Measurements from ENCODE around the gene GRM7. TPM values are rescaled to one million over a fixed set of nuclear protein-coding genes. Genes with fewer than 3 reads are reported as not detected.

The GRM7 gene
- polyA plus RNA-seq, 3 donors, result not detected

DNA sequence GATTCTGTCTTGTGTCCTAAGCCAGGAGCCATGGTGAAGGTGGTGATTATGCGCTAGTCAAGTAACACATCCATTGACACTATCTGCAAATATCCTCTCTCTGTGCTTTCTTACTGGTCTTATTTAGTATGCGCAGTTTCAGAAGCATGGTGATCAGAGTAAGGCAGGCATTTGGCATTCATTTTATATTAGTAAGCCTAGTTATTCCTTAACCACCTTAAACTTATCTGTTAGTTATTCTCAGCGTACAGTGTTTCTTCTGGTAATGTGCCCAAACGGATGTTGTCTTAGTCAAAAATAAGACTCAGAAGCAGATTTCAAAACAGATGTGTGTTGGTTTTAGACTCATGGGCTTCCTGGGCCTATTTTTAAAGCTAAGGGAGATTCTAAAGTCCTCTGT lies 329.2 kb downstream of the GRM7 start:
- Histone ChIP-seq H3K9ac (ENCODE audit: insufficient read depth, low read length, poor library complexity, severe bottlenecking) (no peak overlapping the region), H2AFZ (ENCODE audit: insufficient read depth, low read depth, low read length, poor library complexity, severe bottlenecking) (no peak overlapping the region), H3K9me3 (replicated peaks in 1 of 2; ENCODE audit: control insufficient read depth in 1 of 2, insufficient read depth in 1 of 2, low read length in 2 of 2) (no peaks in the 10 kb centered on the region), H3K27ac (ENCODE audit: low read depth in 1 of 2, low read length in 2 of 2) (no peak overlapping the region), H3K4me3 (replicated peaks in 1 of 3; ENCODE audit: low read depth in 2 of 3, low read length in 3 of 3) (no peak overlapping the region), H3K4me1 (ENCODE audit: control insufficient read depth in 1 of 2, insufficient read depth in 2 of 2, low read length in 2 of 2) (no peaks in the 10 kb centered on the region), H3K79me2 (ENCODE audit: insufficient read depth, low read length) (no peaks in the 10 kb centered on the region), H4K20me1 (ENCODE audit: insufficient read depth, low read length) (no peaks in the 10 kb centered on the region), H3K27me3 (ENCODE audit: control insufficient read depth in 2 of 2, insufficient read depth in 2 of 2, low read length in 2 of 2) (no peaks in the 10 kb centered on the region), H3K4me2 (replicated peaks; ENCODE audit: extremely low read depth, low read length, poor library complexity, severe bottlenecking) (no peak overlapping the region), H3K36me3 (replicated peaks in 1 of 2; ENCODE audit: control insufficient read depth in 1 of 2, insufficient read depth in 2 of 2, low read length in 2 of 2) (no peaks in the 10 kb centered on the region)
- no peak for DNase-seq
- WGBS (ENCODE audit: insufficient coverage), result no CpG with 5 or more reads among the region's 4 CpGs
- Mint-ChIP-seq H3K27ac (no peak overlapping the region), H3K36me3 (no peaks in the 10 kb centered on the region), H3K27me3 (ENCODE audit: low read depth in 3 of 3) (no peaks in the 10 kb centered on the region), H3K4me1 (no peaks in the 10 kb centered on the region), H3K4me3 (no peak overlapping the region), H3K9me3 (peaks cover 0 to 4% (median 2%) of the 10 kb centered on the region in 7 donors)
- intact Hi-C loops (cut with micrococcal nuclease), result no loop called here
- TF ChIP-seq, protein P1, sequence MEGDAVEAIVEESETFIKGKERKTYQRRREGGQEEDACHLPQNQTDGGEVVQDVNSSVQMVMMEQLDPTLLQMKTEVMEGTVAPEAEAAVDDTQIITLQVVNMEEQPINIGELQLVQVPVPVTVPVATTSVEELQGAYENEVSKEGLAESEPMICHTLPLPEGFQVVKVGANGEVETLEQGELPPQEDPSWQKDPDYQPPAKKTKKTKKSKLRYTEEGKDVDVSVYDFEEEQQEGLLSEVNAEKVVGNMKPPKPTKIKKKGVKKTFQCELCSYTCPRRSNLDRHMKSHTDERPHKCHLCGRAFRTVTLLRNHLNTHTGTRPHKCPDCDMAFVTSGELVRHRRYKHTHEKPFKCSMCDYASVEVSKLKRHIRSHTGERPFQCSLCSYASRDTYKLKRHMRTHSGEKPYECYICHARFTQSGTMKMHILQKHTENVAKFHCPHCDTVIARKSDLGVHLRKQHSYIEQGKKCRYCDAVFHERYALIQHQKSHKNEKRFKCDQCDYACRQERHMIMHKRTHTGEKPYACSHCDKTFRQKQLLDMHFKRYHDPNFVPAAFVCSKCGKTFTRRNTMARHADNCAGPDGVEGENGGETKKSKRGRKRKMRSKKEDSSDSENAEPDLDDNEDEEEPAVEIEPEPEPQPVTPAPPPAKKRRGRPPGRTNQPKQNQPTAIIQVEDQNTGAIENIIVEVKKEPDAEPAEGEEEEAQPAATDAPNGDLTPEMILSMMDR (IDR thresholded peaks at IDR 0.05), result no peak

DNA sequence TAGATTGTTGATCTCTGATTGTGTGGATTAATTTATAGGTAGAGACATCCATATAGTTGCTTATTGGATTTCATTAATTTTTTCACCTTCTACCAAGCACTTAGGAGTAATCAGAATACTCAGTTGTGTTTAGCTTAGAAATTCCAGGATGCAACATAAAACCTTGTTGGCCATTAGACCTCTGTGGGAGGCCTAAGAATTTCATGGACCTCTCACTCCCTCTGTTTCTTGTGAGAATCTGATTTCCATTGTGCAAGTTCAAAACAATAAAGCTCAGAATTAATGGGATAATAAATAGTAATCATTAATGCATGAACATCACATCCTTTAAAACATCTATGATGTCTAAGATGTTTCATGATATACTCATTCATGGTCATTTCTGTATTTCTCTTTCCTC lies 332.4 kb downstream of the GRM7 start:
- Histone ChIP-seq H3K27ac (ENCODE audit: low read depth in 1 of 2, low read length in 2 of 2) (no peak overlapping the region), H3K27me3 (ENCODE audit: control insufficient read depth in 2 of 2, insufficient read depth in 2 of 2, low read length in 2 of 2) (no peaks in the 10 kb centered on the region), H3K4me1 (ENCODE audit: control insufficient read depth in 1 of 2, insufficient read depth in 2 of 2, low read length in 2 of 2) (no peaks in the 10 kb centered on the region), H3K9ac (ENCODE audit: insufficient read depth, low read length, poor library complexity, severe bottlenecking) (no peak overlapping the region), H3K4me2 (replicated peaks; ENCODE audit: extremely low read depth, low read length, poor library complexity, severe bottlenecking) (no peak overlapping the region), H3K36me3 (replicated peaks in 1 of 2; ENCODE audit: control insufficient read depth in 1 of 2, insufficient read depth in 2 of 2, low read length in 2 of 2) (no peaks in the 10 kb centered on the region), H3K9me3 (replicated peaks in 1 of 2; ENCODE audit: control insufficient read depth in 1 of 2, insufficient read depth in 1 of 2, low read length in 2 of 2) (no peaks in the 10 kb centered on the region), H4K20me1 (ENCODE audit: insufficient read depth, low read length) (no peaks in the 10 kb centered on the region), H3K4me3 (replicated peaks in 1 of 3; ENCODE audit: low read depth in 2 of 3, low read length in 3 of 3) (no peak overlapping the region), H2AFZ (ENCODE audit: insufficient read depth, low read depth, low read length, poor library complexity, severe bottlenecking) (no peak overlapping the region), H3K79me2 (ENCODE audit: insufficient read depth, low read length) (no peaks in the 10 kb centered on the region)
- intact Hi-C loops (cut with micrococcal nuclease), result no loop called here
- Mint-ChIP-seq H3K9me3 (peaks cover 0 to 6% (median 2%) of the 10 kb centered on the region in 7 donors), H3K4me3 (no peak overlapping the region), H3K36me3 (no peaks in the 10 kb centered on the region), H3K4me1 (no peaks in the 10 kb centered on the region), H3K27ac (no peak overlapping the region), H3K27me3 (ENCODE audit: low read depth in 3 of 3) (no peaks in the 10 kb centered on the region)
- DNase-seq, result no peak
- TF ChIP-seq, protein P1 (IDR thresholded peaks at IDR 0.05), result no peak

All from CD14-positive monocyte (primary cell).